GM18858 (cell line): ENCODE measurements around the gene DDRGK1.
"Not testable (repeated sequence)": the region's sequence is repeated elsewhere in the genome, so short reads cannot be mapped to it uniquely, and the experiment has no call there.

ENCODE experiments used
- ATAC-seq: cut with Tn5 transposase; IDR thresholded peaks from one replicate; pipeline ENCODE4 v1.9.1; 2021; ENCODE audit not compliant: unreplicated experiment

The DDRGK1 gene

DNA sequence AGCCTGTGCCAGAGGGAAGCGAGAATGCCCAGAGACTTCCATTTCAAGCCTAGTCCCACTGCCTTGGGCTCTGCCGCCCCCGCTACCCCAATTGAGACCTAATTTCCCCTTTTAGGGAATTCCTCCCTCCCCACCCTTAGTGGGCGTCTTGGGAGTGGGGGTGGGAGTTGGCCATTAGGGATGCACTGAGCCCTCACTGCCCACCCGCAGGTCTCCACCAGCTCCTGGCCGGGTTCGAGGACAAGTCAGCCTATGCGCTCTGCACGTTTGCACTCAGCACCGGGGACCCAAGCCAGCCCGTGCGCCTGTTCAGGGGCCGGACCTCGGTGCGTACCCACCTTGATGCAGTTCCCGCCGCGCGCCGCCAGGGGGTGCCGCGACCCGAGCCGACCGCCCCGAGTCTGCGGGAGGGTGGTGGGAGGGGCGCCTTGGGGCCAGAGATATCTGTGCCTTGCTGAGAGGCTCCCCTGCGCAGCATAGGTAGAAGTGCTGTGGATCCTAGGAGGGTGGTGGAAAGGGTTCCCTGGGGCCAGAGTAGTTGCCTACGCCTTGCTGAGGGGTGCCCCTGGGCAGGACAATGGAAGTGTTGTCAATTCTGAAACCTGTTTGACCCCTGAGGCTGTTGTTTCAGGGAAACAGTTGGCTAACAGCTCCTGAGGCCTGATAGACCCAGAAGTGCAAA lies 14.0 kb upstream of the DDRGK1 start:
- ATAC-seq: no peak

DNA sequence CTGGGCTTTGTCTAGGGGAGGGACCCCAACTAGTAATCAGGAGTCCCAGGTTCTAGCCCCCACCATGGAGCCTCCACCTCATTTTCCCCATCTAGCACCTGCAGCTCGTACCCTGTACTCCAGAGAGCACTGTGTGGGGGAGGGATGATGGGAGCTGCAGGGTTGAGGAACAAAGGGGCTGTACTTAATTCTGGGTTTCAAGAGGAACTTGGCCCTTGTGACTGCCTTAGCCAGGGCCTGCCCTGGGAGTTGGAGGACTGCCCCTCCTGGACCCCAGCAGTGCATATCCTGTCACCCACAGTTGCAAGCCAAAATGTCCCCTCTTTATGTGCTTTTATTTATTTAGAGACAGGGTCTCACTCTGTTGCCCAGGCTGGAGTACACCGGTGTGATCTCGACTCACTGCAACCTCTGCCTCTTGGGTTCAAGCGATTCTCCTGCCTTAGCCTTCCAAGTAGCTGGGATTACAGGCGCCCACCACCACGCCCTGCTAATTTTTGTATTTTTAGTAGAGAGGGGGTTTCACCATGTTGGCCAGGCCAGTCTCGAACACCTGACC lies 11.0 kb upstream of the DDRGK1 start:
- not testable (repeated sequence) for ATAC-seq

DNA sequence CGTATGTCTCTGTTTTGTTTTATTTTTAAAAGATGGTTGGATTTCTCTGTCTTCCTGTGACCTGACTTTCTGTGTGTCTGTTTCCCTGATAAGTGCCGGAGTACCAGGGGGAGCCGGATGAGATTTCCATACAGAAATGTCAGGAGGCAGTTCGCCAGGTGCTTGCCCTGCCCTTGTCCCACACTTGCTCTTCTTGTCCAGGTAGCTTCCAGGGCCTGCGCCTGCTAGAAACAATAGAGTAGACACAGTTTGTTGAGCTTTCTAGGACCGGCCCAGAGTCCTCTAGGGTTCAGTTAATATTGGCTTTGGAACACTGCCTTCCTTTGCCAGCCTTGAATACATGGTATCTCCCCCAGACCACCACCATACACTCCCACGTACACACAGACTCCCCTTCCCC lies 8.7 kb upstream of the DDRGK1 start:
- no peak for ATAC-seq

DNA sequence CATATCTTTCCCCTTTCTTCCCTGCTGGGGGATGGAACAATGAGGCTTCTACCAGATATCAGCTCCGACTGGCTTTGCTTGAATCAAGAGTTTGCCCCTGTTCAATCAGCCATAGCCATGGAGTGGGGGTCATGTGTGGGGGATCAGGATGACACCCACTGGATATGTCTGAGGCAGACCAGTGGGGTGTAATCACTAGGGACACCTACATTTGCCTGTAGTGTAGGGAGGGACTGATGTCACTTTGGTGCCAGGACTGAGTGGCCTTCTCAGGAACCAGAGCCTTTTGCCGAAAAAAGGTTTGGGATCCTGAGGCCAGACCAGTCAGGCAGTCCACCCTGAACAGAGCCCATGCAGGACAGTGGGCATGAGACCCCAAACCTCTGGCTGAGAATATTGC lies 5.9 kb upstream of the DDRGK1 start:
- ATAC-seq: no peak

DNA sequence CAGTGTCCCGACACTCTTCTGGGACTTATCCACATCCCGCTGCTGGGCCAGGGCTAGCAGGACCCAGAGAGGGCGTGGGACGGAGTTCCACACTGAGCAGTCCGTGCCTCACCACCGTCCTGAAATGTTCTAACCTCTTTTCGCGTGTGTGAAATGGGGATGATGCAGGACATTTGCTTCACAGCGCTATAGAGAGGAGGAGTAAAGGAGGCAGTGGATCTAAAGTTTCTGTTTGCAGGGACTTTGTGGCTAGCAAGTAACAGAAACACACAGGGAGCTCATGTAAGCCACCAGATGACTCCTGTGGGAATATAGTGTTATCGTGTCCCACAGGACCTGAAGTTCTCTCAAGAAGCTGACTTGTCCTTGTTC lies 5.5 kb upstream of the DDRGK1 start:
- no peak for ATAC-seq

DNA sequence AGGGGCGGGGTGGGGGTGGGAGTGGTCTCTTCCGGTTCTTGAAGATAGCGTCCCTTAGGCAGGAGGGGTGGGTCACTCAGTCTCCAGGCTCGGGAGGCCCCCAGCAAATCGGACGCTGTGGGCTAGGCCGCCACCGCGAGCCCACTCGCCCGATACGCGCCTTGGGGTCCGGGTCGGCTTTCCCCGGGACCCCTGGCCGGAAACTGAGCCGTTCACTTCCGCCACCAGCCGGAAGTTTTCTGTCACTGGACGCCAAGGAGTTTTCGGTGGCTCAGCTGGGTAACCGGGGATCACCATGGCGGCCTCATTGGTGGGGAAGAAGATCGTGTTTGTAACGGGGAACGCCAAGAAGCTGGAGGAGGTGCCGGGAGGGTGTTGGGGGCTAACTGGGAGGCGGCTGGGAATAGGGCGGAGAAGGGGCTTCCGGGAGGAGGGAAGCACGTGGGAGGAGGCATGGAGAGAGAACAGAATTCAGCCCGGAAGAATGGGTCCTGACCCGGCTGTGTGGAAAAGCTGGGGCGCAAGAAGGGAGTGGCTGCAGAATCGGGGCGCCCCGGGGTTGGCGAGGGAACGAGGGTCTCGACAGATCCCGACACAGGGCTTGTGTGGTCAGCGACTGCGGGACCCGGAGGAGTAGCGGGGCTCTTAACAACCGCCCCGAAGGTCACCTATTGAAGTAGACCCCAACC lies 4.9 kb upstream of the DDRGK1 start, which contains the start of gene ITPA:
TSS of gene ITPA (plus strand) at position 242 of the 689 bp plus-strand sequence. CDS start at position 296, 54 bp downstream.
- no peak for ATAC-seq

DNA sequence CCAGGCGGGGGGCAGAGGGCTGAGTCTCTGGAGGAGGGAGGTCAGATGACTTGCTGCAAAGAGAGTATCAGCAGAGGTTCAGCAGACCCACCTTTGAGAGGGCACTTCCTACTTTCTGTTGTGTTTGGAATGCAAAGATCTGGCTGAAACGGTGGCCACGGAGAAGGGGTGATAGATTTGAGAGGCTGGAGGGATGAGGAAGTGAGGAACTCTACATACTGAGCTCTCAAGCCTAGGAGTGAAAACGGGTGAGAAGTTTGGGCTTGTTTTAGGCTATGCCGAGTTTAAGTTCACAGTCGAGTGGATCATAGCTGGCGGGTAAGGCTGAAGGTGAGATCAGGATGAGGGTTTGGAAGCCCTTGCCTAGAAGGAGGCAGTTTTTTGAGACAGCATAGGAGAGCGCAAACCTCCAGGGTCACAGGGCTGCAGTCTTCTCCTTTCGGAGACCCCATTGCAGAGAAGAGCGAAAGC lies 4.3 kb upstream of the DDRGK1 start:
- no peak for ATAC-seq

DNA sequence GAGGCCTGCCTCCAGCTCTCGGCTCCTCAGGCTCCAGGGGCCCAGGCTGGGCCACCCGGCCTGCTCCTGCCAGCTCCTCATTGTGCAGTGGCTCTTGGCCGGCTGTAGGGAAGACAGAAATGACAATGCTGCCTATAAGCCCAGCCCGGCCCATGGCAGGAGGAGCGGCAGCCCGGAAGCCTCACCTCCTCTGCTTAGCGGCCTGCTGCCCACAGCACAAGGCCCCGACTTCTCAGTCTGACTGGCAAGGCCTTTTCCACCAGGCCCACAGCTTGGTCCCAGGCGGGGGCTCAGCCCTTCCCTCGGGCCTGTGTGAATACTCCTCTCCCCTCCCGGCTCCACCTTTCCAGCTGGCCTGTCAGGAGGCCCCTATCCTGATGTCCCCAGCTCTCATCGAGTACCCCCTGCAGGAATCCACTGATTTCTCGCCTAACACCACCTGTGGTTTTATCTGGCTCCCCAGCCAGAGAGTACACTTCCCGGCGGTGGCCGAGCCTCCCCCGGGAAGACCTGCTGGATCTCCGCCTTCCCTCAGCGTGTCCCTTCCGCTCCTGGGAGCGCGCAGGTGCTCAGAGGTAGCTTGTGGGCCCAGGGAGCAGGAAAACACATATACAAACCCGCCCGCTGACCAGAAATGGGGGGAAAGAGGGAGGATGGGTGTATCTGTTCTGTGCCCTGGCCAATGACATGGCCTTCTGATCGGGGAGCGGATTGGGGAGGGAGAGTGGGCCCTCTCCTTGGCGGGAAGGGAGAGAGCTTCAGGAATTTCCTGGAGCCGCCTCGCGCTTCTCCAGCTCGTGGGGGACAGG lies 963 bp downstream of the DDRGK1 start:
- ATAC-seq: peak; percentile 3

DNA sequence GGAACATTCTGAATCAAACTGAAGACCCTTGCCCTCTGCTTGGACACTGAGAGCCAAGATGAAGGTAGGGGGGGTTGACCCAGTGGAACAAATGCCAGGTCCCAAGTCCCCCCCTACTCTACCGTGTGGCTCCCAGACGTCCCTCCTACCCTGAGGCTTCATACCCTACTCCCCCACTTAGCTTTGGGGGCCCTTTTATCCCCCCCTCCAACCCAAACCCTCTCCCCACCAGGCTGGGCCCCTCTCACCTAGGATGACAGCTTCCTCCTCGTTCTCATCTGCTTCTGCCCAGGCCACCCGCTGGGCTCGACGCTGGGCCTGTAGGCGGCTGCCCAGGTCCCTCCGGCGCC lies 1.5 kb downstream of the DDRGK1 start:
- no peak for ATAC-seq

DNA sequence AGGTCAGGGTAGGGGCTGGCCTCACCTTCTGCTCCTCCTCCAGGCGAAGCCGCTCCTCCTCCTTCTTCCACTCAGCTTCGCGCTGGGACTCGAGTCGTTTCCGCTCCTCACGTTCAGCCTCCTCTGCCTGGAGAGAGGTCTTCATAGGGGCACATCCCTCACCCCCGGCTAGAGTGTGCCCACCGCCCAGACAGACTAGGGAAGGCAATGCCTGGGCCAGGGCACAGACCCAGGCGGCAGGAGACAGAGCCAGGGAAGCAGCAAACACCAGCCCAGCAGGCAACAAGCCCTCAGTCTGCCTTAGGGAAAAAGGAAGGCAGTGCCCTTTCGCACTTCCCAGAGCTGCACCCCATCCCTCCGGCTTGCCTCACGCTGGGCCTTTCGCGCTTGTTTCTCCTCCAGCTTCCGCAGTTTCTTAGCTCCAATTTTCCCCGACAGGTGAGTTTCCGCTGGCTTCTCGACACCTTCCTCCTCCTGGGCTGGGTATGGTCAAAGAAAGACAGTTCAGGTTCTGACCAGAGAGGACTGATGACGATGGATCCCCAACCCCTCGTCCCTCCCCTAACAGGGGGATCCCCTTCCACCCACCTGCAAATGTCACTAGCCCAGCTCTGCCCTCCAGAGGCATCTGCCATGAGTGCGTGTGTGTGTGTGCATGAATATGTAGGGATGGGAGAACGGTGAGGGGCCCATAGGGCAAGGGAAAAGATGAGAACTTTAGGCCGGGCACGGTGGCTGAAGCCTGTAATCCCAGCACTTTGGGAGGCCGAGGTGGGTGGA lies 4.3 kb downstream of the DDRGK1 start:
- ATAC-seq: no peak

DNA sequence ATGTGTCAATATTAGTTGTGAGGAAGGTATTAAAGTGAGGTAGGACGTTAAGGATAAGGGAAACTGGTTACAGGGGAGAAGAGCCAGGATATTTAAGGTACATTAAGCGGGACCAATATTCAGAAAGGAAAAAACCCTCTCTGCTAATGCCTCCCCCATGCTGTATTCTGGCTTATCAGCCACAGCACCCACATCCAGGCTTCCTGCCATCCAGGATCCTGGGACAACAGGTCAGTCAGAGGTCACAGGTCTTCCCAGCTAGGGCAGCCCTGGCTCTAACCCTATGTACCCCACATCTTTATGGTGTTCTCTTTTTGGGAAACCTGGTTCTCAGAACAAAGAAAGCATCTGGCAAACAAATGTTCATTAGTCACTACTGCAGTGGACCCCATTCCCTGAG lies 5.3 kb downstream of the DDRGK1 start:
- no peak for ATAC-seq

DNA sequence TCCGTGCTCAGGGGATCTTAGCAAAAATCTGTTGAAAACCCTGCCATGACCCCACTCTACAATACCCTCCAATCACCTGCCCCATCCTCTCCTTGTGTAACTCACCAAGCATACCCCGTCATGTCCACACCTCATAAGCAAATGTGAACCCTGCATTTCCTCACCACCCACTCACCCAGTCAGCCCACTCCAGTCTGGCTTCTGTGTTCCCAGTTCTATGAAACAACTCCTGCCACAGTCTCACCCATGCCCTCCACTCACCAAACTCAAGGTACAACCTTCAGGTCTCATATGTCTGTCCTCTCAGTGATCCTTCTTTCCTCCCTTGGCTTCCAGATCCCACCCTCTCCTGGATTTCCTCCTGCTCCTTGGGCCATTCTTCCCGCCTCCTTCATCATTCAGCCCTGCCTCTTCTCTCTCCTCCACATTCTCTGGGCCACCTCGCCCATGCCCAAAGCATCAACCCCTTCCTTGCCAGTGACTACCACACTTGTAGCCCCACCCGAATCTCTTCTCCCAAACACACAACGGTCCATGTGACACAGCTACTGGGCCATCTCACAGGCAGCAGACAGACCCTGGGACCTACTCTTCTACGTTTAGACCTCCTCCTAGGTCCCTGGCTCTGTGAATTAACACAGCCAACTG lies 8.8 kb downstream of the DDRGK1 start:
- no peak for ATAC-seq

DNA sequence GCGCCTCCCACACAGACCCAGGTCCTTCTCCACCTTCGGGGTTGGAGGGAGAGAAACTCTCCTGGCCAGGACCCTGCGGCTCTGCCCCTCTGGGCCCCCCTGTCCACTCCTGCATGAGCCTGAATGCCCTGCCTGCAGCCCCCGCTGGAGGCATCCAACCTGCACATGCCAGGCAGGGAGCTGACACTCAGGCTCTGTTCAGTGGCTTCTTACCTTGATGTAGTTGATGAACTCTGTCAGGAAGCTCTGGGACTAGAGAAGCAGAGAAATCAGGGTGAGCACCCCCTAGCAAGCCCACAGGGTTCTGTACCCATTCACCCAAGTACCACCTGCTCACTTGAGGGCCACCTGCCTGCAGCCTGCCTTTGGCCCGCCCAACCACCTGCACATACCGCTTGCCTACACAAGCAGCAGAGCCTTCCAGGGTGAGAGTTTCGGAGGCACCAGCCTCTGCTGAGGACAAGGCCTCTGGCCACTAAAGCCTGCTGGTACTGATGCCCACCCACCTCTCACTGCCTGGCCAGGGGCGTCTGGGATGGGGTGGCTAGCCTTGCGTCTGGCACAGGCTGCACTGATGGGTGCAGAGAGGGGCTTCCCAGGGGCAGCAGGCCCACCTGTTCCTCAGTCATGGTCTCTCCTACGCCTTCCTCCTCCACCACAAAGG lies 9.7 kb downstream of the DDRGK1 start:
- no peak for ATAC-seq

DNA sequence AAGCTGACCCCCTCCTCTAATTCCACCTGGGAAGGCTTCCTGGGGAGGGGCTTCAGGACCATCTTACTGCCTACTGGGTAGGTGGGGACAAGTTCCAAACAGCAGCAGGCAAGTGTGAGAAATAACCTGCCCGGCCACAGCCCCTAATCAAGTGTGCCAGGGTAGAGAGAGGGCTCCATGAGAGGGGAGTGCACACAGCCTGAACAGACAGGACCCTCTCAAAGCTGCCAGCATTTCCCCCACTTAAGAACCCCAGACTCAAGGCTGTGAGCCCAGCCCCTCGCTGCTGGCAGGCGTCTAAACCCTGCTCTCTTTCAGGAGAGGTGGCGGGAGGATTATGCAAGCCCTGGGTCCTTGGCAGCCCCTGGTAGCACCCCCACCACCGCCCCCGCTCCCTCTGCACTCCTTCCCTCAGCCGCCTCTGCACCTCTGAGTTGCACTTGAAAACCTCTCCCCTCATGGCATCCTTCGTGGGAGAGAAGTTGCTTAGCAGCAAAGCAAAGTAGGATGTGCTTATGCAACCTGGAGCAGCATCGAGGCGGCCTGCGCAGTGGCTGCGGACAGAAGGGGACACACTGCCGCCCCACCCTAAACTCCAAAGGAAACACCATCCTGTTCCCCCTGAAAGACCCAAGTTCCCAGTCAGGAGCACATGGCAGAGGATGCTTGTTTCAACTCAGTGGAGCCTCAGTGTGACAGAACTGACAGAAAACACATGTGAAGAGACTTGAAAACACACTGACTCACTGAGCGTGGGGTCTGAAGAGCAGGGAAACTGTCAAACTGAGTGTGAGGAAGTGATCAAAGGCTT lies 10.5 kb downstream of the DDRGK1 start:
- no peak for ATAC-seq

DNA sequence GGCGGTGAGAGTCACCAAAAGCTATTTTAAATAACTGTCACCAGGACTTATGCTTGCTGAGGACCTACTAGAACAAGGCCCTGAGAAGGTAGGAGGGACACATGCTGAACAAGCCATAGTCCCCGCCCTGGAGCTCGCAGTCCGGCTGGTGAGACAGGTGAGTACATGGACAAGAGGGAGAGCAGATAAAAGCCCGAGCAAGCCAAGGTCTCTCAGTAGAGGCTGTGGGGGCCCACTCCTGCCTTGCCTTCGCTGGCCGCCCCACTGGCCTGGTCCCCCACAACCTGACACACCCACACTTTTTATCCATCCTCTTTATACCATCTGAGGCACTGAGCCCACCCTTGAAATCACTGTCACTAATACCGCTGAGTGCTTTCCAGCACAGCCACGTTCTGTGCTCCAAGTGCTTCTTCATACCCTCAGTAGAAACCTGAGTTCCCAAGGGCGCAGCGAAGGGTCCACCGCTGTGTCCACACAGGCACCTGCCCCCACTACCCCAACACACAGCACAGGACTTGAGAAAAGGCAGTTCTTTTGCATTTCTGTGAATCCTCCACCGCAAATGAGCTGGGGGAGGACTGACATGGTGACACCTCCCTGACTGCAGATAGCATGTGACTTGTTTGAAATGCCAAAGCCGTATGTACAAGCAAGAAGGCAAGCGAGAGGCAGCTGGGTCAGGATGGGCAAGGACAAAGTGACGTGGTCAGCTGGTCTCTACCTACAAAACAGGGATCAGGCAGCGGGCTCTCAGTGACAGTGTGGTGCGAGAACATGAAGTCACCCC lies 12.1 kb downstream of the DDRGK1 start:
- ATAC-seq: no peak

DNA sequence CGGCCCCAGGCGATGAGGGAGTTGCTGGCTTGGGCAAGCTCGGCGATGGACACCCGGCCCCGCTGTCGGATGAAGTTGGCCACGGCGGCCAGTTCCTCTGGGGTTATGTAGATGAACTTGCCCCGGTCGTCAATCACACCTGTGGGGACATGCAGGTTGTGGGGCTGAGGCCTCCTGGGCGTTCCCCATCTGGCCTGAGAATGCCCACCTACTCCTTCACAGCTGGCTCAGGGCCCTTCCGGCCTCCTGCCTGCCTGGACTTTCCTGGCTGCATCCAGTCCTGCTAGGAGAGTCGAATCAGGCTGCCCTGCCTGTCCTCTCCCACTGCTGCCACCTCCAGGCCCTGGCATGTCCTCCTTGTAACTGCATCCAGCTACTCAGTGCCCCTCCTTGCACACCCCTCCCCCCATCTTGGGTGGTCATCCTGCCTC lies 13.8 kb downstream of the DDRGK1 start:
- ATAC-seq: no peak

DNA sequence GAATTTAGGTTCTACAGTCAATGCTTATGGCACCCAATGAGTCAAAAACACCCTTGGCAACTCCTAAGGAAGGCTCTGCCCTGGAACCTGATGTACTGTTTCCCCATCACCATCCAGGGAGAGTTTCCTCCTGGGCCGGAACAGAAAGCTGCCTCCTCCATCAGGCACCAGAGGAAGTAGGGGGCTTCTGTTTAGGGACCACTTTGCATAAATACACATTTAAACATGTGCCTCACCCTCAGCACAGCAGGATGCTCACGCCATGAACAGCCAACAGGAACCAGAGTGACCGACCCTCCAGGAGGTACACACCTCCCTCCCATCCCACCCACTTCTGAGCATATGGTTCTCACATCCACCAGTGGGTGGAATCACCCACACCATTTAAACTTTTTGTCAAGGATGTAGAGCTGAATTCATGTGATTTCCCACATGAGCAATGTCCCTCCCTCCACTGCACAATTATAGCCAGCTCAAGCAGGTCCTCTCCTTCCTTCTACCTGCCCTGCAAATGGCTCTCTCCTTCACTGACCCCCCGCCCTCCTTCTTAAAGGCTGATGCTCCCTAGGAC lies 14.8 kb downstream of the DDRGK1 start:
- no peak for ATAC-seq
